T-cell (primary cell): ENCODE data around the gene FXYD3. TPM values are rescaled to one million over a fixed set of nuclear protein-coding genes. Genes with fewer than 3 reads are reported as not detected.

Source experiments
- ATAC-seq, 4 experiments: fragments of 200-7000 bp in 3 of 4; fragments of 150-1000 bp in 1 of 4; cut with Tn5 transposase; replicated peaks in 1 of 4; 1 replicate in 3 of 4; 2 replicates in 1 of 4; pipeline ENCODE4 v1.10.0; 2021; ENCODE audit warnings: moderate library complexity in 3 of 4, mild to moderate bottlenecking in 2 of 4, moderate number of reproducible peaks in 1 of 4
- CTCF ChIA-PET, 2 donors: fragments of 300-600 bp; sonication (Branson Sonifier 250); formaldehyde crosslinking; loops; one replicate each; lab custom pipeline; 2022; ENCODE audit warnings: antibody characterized with exemption in 2 of 2; lab: Charles Lee
- POLR2A ChIA-PET, 2 donors: fragments of 300-600 bp; sonication (Branson Sonifier 250); formaldehyde crosslinking; loops; one replicate each; lab custom pipeline; 2022; ENCODE audit warnings: antibody characterized with exemption in 2 of 2; lab: Charles Lee
- DNase-seq, 35 experiments: peaks; one replicate each; pipeline versions ENCODE4 v3.0.0 to v3.0.0-alpha.2; 2013 to 2023
- H3K27ac ChIP-seq: one replicate; pipeline ENCODE4 v1.5.1; 2013; ENCODE audit warnings: low read length
- H3K27me3 ChIP-seq, 2 experiments: replicated peaks in 1 of 2; 1 replicate in 1 of 2; 2 replicates in 1 of 2; pipeline versions ENCODE4 v1.6.1 to v1.7.0; 2013; ENCODE audit warnings: low read length in 1 of 2, mixed read lengths in 1 of 2; ENCODE audit not compliant: control insufficient read depth in 2 of 2, insufficient read depth in 2 of 2; ENCODE audit errors: extremely low read depth in 1 of 2
- H3K36me3 ChIP-seq, 2 donors: 1 replicate in 1 of 2; 2 replicates in 1 of 2; pipeline versions ENCODE4 v1.6.1 to v1.7.0; 2013; ENCODE audit warnings: low read length in 1 of 2; ENCODE audit not compliant: control insufficient read depth in 2 of 2, insufficient read depth in 1 of 2; ENCODE audit errors: extremely low read depth in 1 of 2
- H3K4me1 ChIP-seq, 2 experiments: 1 replicate in 1 of 2; 2 replicates in 1 of 2; pipeline versions ENCODE4 v1.6.1 to v1.7.0; 2013; ENCODE audit warnings: low read length in 2 of 2, mixed read lengths in 1 of 2; ENCODE audit not compliant: insufficient read depth in 2 of 2, control insufficient read depth in 1 of 2; ENCODE audit errors: extremely low read depth in 1 of 2
- H3K4me3 ChIP-seq, 2 donors: 1 replicate in 1 of 2; 2 replicates in 1 of 2; pipeline versions ENCODE4 v1.5.1 to v1.7.0; 2013; ENCODE audit warnings: mild to moderate bottlenecking in 2 of 2, low read length in 1 of 2, moderate library complexity in 1 of 2; ENCODE audit not compliant: control insufficient read depth in 1 of 2; ENCODE audit errors: extremely low read depth in 1 of 2
- H3K9me3 ChIP-seq: 2 replicates; pipeline ENCODE4 v1.7.0; 2013
- H3K27ac Mint-ChIP-seq, 2 donors: one replicate each; pipeline ENCODE4 v1.8.0; 2020 to 2021; ENCODE audit warnings: mild to moderate bottlenecking in 2 of 2, mixed read lengths in 2 of 2
- H3K27me3 Mint-ChIP-seq, 2 donors: one replicate each; pipeline ENCODE4 v1.8.0; 2021 to 2022; ENCODE audit warnings: mixed read lengths in 2 of 2
- H3K36me3 Mint-ChIP-seq: one replicate; pipeline ENCODE4 v1.8.0; 2021; ENCODE audit warnings: mixed read lengths
- H3K4me1 Mint-ChIP-seq, 3 donors: one replicate each; pipeline ENCODE4 v1.8.0; 2020 to 2022; ENCODE audit warnings: mixed read lengths in 3 of 3, mild to moderate bottlenecking in 1 of 3
- H3K4me3 Mint-ChIP-seq, 3 donors: one replicate each; pipeline ENCODE4 v1.8.0; 2020 to 2022; ENCODE audit warnings: mild to moderate bottlenecking in 3 of 3, mixed read lengths in 3 of 3, moderate library complexity in 3 of 3
- H3K9me3 Mint-ChIP-seq, 3 donors: one replicate each; pipeline ENCODE4 v1.8.0; 2020 to 2022; ENCODE audit warnings: mixed read lengths in 3 of 3
- WGBS: methylation state at CpG from one replicate; pipeline ENCODE4 v1.1.5; 2013; ENCODE audit warnings: missing lambda C conversion rate; ENCODE audit not compliant: insufficient coverage; 5-methylcytosine and 5-hydroxymethylcytosine counted together
- total RNA-seq, 35 experiments: library from RNA in 6 of 35; stranded (reverse) in 6 of 35; fragments of 120-200 nt in 1 of 35; gene quantifications; one replicate each; pipeline versions ENCODE4 v1.2.1 to v1.2.4 and lab custom pipeline; 2013 to 2026

FXYD3 gene
- total RNA-seq, 5 donors from 2014 or later (not counting 1 experiment from before 2014, with no cell fraction given): 0.79 to 1.1 TPM; not detected in 3

GRCh38 chr19:35141837-35142605 lies 26.4 kb downstream of the FXYD3 start:
- H3K9me3 ChIP-seq: no peaks in the 10 kb centered on the region
- H3K27ac ChIP-seq: no peak overlapping the region
- Mint-ChIP-seq H3K27ac (peak overlapping the region; percentile 64 to 79), H3K4me3 (peak overlapping the region; percentile 81 to 85 (median 83)), H3K36me3 (no peaks in the 10 kb centered on the region), H3K27me3 (peaks cover 0 to 3% of the 10 kb centered on the region in 2 donors), H3K9me3 (no peaks in the 10 kb centered on the region), H3K4me1 (peaks cover 38 to 46% (median 40%) of the 10 kb centered on the region in 3 donors)
- H3K27me3 ChIP-seq: peaks cover 0 to 29% of the 10 kb centered on the region in 2 experiments
- peak overlapping the region; percentile 48 to 60 for H3K4me3 ChIP-seq
- ChIA-PET POLR2A (interaction anchor here (0.6 to 1.0 kb wide), 5 partner anchors 25 to 364 kb away, joined by 3 to 7 read pairs (median 4); no protein-coding TSS in a partner anchor), CTCF (interaction anchor here (0.5 to 2.1 kb wide), 26 partner anchors 9 to 606 kb away, joined by 3 to 18 read pairs (median 4); partner anchors contain the start of genes COX6B1 (in 1 of the 2), FXYD5 (in 1 of the 2) and LIN37 (in 1 of the 2))
- DNase-seq (peak in 5 of 35 experiments; percentile 10 to 55 (median 21)), ATAC-seq (peak; percentile 8 to 22 (median 16))
- no peaks in the 10 kb centered on the region for H3K36me3 ChIP-seq
- 13% methylated on average over 5 of the region's 21 CpGs for WGBS
- peaks cover 13 to 50% of the 10 kb centered on the region in 2 experiments for H3K4me1 ChIP-seq

GRCh38 chr19:35142606-35143230 lies 27.1 kb downstream of the FXYD3 start:
- Mint-ChIP-seq H3K4me1 (peaks cover 38 to 41% (median 40%) of the 10 kb centered on the region in 3 donors), H3K36me3 (no peaks in the 10 kb centered on the region), H3K4me3 (peak overlapping the region; percentile 64 to 83 (median 81)), H3K9me3 (no peaks in the 10 kb centered on the region), H3K27me3 (peaks cover 0 to 3% of the 10 kb centered on the region in 2 donors), H3K27ac (no peak overlapping the region)
- H3K4me1 ChIP-seq: peaks cover 13 to 50% of the 10 kb centered on the region in 2 experiments
- no peaks in the 10 kb centered on the region for H3K9me3 ChIP-seq
- CTCF ChIA-PET: interaction anchor here (0.6 to 2.1 kb wide), 8 partner anchors 11 to 138 kb away, joined by 3 to 12 read pairs (median 6); partner anchors contain the start of gene FXYD5 (in 1 of the 2)
- POLR2A ChIA-PET: interaction anchor here in 1 of 2 donors (0.6 kb wide), 2 partner anchors 24 to 132 kb away, joined by 4 to 7 read pairs; no protein-coding TSS in a partner anchor
- peak overlapping the region; percentile 35 to 46 for H3K4me3 ChIP-seq
- H3K36me3 ChIP-seq: no peaks in the 10 kb centered on the region
- H3K27ac ChIP-seq: no peak overlapping the region
- WGBS: 3% methylated on average over 14 of the region's 46 CpGs
- peak; percentile 38 to 83 (median 70) for DNase-seq
- ATAC-seq: peak; percentile 35 to 45 (median 42)
- H3K27me3 ChIP-seq: peaks cover 0 to 29% of the 10 kb centered on the region in 2 experiments

- Histone ChIP-seq H3K4me3 (peak within 1 kb of the TSS; percentile 35 to 46), H3K4me1 (peaks cover 13 to 50% of the 10 kb centered on the region in 2 experiments)
- ATAC-seq: no peak
Observed at GRCh38 chr19:35143231-35143715, 27.6 kb downstream of the FXYD3 start, which contains the start of gene FXYD7. Gene FXYD7, plus strand, starts transcription at chr19:35143255. Its CDS starts 79 bp downstream, at chr19:35143334.

GRCh38 chr19:35143818-35144217 lies 28.2 kb downstream of the FXYD3 start:
- no peak for ATAC-seq
- no peaks in the 10 kb centered on the region for H3K9me3 Mint-ChIP-seq
- 84% methylated on average over 3 of the region's 3 CpGs for WGBS
- peaks cover 0 to 3% of the 10 kb centered on the region in 2 donors for H3K27me3 Mint-ChIP-seq
- peak overlapping the region in 1 of 2 donors; percentile 43 for H3K4me3 ChIP-seq
- H3K4me1 ChIP-seq: peaks cover 13 to 50% of the 10 kb centered on the region in 2 experiments
- no peaks in the 10 kb centered on the region for H3K9me3 ChIP-seq
- peaks cover 0 to 27% of the 10 kb centered on the region in 2 experiments for H3K27me3 ChIP-seq
- H3K27ac ChIP-seq: no peak overlapping the region
- no peaks in the 10 kb centered on the region for H3K36me3 ChIP-seq
- CTCF ChIA-PET: interaction anchor here (1.7 to 1.8 kb wide), 2 partner anchors 10 to 16 kb away, joined by 3 to 6 read pairs; partner anchors contain the start of gene FXYD5 (in 1 of the 2)
- no peaks in the 10 kb centered on the region for H3K36me3 Mint-ChIP-seq
- peaks cover 35 to 41% (median 40%) of the 10 kb centered on the region in 3 donors for H3K4me1 Mint-ChIP-seq
- peak overlapping the region; percentile 28 to 83 (median 61) for H3K4me3 Mint-ChIP-seq
- DNase-seq: no peak
- POLR2A ChIA-PET: no interaction called here
- H3K27ac Mint-ChIP-seq: peak overlapping the region; percentile 59

More at GRCh38 chr19:35143231-35143715, 27.6 kb downstream of the FXYD3 start, which contains the start of gene FXYD7:
- Mint-ChIP-seq H3K27ac (peak within 1 kb of the TSS; percentile 59), H3K4me1 (peaks cover 35 to 41% (median 40%) of the 10 kb centered on the region in 3 donors), H3K36me3 (no peaks in the 10 kb centered on the region), H3K9me3 (no peaks in the 10 kb centered on the region), H3K4me3 (peak within 1 kb of the TSS; percentile 81 to 85 (median 83)), H3K27me3 (peaks cover 0 to 3% of the 10 kb centered on the region in 2 donors)
- WGBS: 14% methylated on average over 21 of the region's 31 CpGs
- no peaks in the 10 kb centered on the region for H3K36me3 ChIP-seq
- no peaks in the 10 kb centered on the region for H3K9me3 ChIP-seq
- H3K27ac ChIP-seq: peak within 1 kb of the TSS; percentile 38
- POLR2A ChIA-PET: interaction anchor here in 1 of 2 donors (0.6 kb wide), 1 partner anchor 131 kb away, joined by 4 read pairs; no protein-coding TSS in a partner anchor
- H3K27me3 ChIP-seq: peaks cover 0 to 29% of the 10 kb centered on the region in 2 experiments
- peak in 2 of 35 experiments; percentile 26 to 37 for DNase-seq
- CTCF ChIA-PET: interaction anchor here (0.6 to 1.8 kb wide), 5 partner anchors 11 to 136 kb away, joined by 3 to 6 read pairs (median 5); partner anchors contain the start of gene FXYD5 (in 1 of the 2)

GRCh38 chr19:35144259-35144599 lies 28.6 kb downstream of the FXYD3 start:
- Mint-ChIP-seq H3K36me3 (no peaks in the 10 kb centered on the region), H3K27me3 (peaks cover 0 to 3% of the 10 kb centered on the region in 2 donors), H3K27ac (peak overlapping the region; percentile 28 to 59), H3K4me1 (peaks cover 35 to 41% (median 40%) of the 10 kb centered on the region in 3 donors), H3K9me3 (no peaks in the 10 kb centered on the region), H3K4me3 (peak overlapping the region in 1 of 3 donors; percentile 83)
- Histone ChIP-seq H3K27me3 (peaks cover 0 to 23% of the 10 kb centered on the region in 2 experiments), H3K9me3 (no peaks in the 10 kb centered on the region), H3K36me3 (no peaks in the 10 kb centered on the region), H3K27ac (no peak overlapping the region), H3K4me1 (peaks cover 13 to 50% of the 10 kb centered on the region in 2 experiments), H3K4me3 (no peak overlapping the region)
- WGBS: 38% methylated on average over 3 of the region's 6 CpGs
- DNase-seq (no peak), ATAC-seq (no peak)
- ChIA-PET POLR2A (no interaction called here), CTCF (interaction anchor here in 1 of 2 donors (1.7 kb wide), 1 partner anchor 10 kb away, joined by 6 read pairs; the partner anchor contains the start of gene FXYD5)
